Ishikawa (cell line): ENCODE measurements around the gene PSMB4.

ENCODE experiments used
- EP300 ChIP-seq: IDR thresholded peaks from 2 replicates; pipeline ENCODE4 v1.6.1; 2012; ENCODE audit warnings: borderline replicate concordance
- RAD21 ChIP-seq: IDR thresholded peaks from 2 replicates; pipeline ENCODE4 v1.6.1; 2012; ENCODE audit warnings: low read depth
- TAF1 ChIP-seq: IDR thresholded peaks from 2 replicates; pipeline ENCODE4 v1.6.1; 2012; ENCODE audit warnings: low read depth, mild to moderate bottlenecking
- TCF12 ChIP-seq: IDR thresholded peaks from 2 replicates; pipeline ENCODE4 v1.6.1; 2012; ENCODE audit warnings: low read depth
- TEAD4 ChIP-seq: IDR thresholded peaks from 2 replicates; pipeline ENCODE4 v1.6.1; 2012
- YY1 ChIP-seq: IDR thresholded peaks from 2 replicates; pipeline ENCODE4 v1.6.1; 2012; ENCODE audit warnings: low read depth
- TF ChIP-seq, protein P1 (sequence below): IDR thresholded peaks from 2 replicates; pipeline ENCODE4 v1.6.1; 2012

DNA sequence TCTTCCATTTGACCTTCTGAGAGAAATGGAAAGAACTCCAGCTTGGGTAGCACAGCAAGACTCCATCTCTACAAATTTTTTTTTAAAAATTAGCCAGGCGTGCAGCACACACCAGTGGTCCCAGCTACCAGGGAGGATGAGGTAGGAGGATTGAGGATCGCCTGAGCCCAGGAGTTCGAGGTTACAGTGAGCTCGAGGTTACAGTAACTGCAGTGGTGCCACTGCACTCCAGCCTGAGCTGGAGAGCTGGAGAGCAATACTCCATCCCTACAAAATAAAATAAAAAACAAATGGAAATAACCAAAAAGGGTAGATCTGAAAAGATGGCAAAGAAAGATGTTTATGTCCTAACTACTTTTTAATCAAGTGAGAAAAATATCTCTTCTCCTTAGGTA is 45.4 kb downstream of the PSMB4 start:
- TF ChIP-seq YY1 (no peak), TAF1 (no peak), TCF12 (no peak), EP300 (no peak), TEAD4 (no peak), RAD21 (no peak)
- TF ChIP-seq, protein P1, sequence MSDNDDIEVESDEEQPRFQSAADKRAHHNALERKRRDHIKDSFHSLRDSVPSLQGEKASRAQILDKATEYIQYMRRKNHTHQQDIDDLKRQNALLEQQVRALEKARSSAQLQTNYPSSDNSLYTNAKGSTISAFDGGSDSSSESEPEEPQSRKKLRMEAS: no peak
